Lung microvascular endothelial cell (primary cell): ENCODE results near the gene ANO2. TPM values are rescaled to one million over a fixed set of nuclear protein-coding genes. Genes with fewer than 3 reads are reported as not detected.

Experiments
- DNase-seq, 2 donors: peaks; one replicate each; pipeline versions ENCODE4 v3.0.0 to v3.0.0-alpha.2; 2010; ENCODE audit warnings: low read depth in 2 of 2
- total RNA-seq: library from RNA; depleted of rRNA; stranded (reverse); fragments of >200 nt; gene quantifications from 2 replicates; pipeline ENCODE4 v1.2.1, GENCODE V29; 2014

Gene ANO2
- total RNA-seq, 1 donor from 2014 or later: 84.1 TPM

DNA sequence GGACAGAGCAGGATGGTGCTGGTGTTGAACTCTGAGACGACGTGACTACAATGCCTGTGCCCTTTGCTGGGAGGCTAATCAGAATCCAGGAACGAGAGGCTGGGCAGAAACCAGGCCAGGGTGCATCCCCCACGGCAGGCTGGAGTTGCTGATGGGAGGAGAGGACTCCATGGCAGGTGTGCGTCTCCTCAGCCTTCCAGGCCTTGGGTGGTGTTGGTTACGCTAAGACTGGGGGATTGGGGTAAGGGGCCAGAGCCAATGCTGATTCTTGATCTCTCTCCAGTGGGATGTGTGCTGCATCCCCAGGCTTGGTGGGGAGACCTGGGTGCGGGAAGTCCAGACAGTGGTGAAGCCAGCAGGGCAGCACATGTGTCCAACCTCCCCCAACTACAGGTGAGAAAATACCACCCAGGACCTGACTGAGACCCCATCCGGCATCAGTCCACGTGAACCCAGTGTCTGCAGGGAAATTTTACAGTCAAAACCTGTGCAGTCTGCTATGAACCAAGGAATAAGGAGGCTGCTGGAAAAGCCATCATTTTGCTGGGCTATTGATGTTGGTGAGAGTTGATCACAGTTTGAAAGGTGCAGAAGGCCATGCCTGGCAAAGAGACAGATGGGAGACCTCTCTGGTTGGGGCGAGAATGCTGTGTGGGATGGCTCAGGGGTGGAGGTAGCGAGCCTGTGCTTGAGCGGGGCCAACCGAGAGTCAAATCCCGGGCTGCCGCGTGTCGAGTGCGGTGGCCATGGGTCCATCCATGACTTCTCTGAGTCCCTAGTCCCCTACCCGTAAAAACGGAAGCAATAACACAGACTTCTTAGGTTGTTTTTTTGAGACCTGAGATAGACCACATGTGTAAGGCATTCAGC is 423.4 kb downstream of the ANO2 start:
- no peak for DNase-seq

DNA sequence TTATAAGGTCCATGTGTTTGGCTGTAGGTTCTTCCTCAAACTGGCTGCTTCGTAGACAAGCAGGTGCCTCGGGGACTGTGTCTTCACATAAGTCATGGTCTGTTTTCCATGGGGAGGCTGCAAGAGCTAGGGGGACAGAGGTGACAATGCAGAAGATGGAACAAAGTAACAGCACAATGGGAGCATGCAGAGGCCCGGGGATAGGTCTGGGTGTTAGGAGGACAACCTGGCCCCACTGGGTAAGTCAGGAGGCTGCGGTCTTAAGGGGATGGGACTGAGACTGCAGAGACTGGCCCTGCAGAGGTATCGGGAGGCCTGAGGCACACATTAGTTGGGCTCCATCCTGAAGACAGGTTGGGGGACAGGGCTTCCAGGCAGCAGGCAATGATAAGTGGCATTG is 424.2 kb downstream of the ANO2 start:
- no peak for DNase-seq

DNA sequence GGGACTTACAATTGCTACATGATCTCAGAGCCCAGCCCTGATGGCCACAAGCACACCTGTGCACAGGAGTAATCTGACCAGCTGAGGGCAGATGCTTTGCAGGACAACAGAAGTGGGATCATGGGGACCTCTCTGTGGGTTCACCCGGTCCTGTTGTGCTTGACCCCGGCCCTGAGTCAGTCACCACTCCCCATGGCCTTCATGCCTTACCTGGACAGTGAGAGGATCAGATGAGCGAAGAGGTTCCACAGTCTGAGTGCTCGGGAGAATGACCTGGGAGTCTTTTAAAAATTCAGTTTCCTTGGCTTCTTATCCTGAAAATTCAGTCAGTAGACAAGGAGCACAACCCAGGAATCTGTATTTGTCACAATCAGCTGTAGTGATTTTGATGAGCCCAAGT is 425.0 kb downstream of the ANO2 start:
- no peak for DNase-seq

DNA sequence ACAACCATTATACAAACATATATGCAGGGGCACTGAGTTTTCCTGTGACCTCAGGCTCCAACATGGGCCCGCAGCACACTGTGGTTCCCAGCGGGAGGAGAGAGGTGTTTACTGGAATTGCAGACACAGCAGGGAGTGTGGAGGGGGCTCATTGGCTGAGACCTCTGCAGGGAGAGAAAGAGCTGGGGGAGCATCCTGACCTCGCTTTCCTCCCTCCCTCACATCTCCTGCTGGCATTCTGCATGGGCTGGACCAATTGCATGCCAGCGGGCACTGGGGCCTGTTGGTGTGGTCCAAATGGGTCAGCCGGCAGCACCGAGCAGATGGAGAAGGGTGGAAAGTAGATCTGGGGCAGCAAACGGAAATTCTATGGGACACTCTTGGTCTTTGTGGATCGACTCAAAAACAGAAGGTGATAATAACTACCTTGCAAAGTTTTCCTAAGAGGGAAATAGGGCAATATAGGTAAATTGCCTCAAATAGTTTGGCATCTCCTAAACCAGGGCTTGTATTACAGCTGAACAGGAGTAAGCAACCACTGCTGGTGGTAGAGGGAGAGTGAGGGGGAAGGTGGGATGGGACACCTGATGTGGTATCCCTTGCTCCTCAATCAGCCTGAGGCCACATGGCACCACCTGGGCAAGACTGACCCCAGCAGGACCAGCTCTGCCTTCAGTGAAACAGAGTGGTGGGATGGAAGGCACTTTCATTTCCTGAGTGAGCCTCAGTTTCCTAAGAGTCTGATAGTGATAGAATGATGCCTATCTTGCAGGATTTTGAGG is 426.3 kb downstream of the ANO2 start:
- DNase-seq: no peak

DNA sequence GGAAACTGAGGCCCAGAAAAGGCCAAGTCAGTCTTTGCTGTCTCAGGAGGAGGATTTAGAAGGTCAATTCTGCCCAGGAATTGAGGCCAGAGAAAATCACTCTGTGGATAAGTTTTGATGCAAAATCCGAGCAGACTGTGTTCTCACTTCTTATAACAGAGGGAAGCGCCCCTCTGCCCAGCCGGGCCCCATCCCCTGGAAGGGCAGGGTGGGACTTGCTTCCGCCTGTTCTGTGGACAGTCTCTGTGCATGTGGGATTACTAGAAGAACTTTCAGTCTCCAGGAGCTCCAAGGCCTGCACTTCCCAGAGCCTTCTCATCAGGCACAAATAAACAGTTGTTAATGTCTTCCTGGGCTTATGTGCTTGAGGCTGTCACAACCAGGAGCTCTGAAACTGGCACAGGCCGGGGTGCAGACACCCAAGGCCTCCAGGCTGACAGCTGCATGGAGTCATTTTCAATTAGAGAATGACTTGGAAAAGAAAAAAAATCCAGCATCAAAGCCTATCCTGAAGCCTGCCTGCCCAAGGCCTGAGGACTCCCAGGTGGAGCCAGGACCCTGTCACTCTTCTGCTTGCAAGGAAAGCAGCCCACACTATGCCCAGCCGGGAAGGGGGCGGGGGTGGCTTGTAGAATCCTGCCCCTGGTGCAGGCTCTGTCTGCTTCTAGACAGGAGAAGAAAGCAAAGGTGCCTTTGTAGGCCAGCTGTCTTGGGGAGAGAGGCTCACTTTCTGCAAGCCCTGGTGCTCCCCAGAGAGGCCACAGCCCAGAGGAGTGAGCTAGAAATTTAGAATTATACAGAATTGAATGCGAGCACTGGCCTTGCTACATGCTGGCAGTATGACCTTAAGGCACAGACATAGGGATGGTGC is 428.5 kb downstream of the ANO2 start:
- no peak for DNase-seq

DNA sequence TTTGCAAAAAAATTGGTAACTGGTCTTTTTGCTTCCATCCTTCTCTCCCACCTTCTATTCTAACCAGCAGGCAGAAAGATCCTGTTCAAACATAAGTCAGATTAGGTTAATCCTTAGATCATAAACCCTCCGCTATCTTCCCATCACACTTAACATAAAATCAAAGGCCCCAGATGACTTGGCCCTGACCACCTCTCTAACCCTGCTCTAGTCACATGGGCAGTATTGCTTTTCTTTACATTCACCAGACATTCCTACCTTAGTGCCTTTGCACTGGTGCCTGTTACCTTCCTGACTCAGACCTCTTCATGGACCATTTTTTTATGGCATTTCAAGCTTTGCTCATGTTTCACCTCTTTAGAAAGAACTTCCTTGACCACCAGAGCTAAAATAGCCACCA is 429.6 kb downstream of the ANO2 start:
- no peak for DNase-seq

DNA sequence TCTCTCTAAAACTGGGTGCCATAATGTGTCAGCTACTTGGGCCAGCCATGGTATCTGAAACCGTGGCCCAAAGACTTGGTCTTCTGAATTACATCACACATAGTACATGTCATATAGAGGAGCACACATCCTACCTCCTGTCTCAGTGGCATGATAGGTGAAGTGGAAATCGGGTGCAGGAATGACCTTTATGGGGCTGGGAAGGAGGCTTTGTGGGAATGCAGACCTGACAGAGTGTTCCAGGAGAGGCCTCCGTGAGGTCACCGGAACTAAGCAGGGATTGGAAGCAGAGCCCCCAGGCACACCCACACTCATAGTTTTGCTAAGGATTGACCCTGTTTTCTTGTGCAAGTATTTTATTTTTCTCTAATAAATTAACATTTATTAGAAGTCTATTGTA is 430.5 kb downstream of the ANO2 start:
- DNase-seq: no peak

DNA sequence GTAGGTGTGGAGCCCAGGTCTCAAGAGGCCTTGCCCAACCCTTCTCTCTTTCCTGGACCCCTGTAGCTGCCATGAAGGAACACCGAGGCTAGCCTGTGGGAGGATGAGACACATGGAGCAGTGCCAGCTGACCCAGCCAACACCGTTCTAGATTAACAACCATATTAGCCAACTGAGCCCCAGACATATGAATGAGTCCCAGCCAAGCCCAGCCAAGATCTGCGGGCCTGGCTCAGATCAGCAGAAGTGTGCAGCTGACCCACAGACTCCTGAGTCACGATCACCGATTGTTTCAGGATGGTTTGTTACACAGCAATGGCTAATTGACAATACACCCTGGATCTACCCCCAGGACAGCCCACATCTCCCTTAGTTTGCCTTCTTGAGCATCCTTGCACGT is 431.0 kb downstream of the ANO2 start:
- no peak for DNase-seq

DNA sequence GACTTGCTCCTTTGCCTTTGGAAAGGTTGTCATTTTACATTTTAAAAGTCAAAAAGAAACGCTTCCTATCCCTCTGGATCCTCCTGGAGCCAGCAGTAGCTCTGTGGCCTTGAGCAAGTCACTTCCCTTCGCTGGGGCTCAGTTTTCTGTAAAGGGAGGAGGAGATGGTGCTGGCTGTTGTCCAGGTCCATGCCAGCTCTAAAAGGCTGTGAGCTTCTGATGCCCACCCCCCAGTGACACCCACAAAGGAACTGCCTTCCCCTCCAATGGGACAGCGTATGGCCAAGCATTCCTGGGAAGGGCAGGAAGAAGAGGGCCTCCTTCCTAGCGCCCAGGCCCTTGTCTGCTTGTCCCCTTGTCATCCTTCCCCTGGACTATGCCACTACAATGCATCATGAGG is 431.7 kb downstream of the ANO2 start:
- DNase-seq: no peak

Other genes starting within 250 kb of the ANO2 start
- 496 and 1,530 TPM in 2 replicates for gene VWF, start 179.4 kb upstream of the ANO2 start, total RNA-seq